Activated CD4-positive, CD25-positive, alpha-beta regulatory T cell treated with anti-CD3 and anti-CD28 coated beads, Interleukin-2, amount 50 U/mL, for 72 hours (primary cell): Measurements from ENCODE around the gene ZNF532.
"Not testable (repeated sequence)": the region's sequence is repeated elsewhere in the genome, so short reads cannot be mapped to it uniquely, and the experiment has no call there.

Experiments
- DNase-seq: peaks from one replicate; pipeline ENCODE4 v3.0.0; 2021

Gene ZNF532

GRCh38 chr18:58848685-58849084 lies 16.0 kb upstream of the ZNF532 start:
- DNase-seq: no peak

DNA sequence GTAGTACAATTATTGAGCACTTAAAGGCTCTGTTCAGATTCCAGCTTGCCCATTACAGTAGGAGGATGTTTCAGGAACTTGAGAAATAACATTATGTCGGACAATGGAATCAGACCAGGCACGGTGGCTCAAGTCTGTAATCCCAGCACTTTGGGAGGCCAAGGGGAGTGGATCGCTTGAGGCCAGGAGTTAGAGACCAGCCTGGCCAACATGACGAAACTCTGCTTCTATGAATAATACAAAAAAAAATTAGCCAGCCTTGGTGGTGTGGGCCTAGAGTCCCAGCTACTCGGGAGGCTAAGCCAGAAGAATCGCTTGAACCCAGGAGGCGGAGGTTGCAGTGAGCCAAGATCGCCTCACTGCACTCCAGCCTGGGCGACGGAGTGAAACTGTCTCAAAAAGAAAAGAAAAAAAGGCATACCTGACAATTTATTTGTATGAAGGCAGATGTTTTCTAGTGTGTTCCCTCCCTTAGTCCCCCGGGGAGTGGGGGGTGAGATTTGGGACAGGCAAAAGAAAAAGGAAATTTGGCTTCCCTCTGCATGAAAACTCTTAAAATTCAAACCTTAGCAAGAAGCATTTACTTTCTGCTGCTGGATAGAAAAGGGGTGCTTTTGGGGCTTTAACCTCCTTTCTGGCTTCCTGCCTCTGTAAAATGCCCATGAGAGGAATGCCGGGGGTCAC lies 13.7 kb upstream of the ZNF532 start:
- DNase-seq: no peak

DNA sequence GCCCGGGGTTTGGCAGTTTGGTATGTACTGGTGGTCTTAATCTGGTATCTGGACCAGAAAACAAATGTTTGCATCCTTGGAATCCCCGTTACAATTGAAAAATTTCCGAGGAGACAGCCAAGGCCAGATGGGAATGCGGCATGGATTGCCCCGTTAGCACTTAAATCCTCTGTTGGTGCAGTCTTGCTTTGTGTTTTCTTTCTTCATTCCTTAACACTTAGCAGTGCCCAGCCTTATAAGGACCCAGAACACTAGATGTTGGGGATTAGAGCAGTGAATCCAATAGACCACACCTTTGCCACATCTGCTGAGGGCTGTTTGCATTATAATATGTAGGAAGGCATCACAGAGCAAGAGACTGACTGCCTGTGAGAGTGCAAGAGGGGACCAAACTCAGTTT lies 12.8 kb upstream of the ZNF532 start:
- no peak for DNase-seq

DNA sequence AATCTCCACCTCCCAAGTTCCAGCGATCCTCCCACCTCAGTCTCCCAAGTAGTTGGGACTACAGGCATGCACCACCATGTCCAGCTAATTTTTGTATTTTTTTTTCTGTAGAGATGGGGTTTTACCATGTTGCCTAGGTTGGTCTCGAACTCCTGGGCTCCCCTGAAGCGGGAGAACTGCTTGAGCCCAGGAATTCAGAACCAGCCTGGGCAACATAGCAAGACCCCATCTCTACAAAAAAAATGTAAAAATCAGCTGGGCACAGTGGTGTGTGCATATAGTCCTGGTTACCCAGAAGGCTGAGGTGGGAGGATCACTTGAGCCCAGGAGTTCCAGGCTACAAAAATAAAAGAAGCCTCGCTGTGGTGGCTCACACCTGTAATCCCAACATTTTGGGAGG lies 12.0 kb upstream of the ZNF532 start:
- no peak for DNase-seq

- DNase-seq: no peak
Measured at GRCh38 chr18:58853561-58853960, 11.1 kb upstream of the ZNF532 start.

- not testable (repeated sequence) for DNase-seq
Measured at GRCh38 chr18:58855521-58855920, 9.2 kb upstream of the ZNF532 start.

DNA sequence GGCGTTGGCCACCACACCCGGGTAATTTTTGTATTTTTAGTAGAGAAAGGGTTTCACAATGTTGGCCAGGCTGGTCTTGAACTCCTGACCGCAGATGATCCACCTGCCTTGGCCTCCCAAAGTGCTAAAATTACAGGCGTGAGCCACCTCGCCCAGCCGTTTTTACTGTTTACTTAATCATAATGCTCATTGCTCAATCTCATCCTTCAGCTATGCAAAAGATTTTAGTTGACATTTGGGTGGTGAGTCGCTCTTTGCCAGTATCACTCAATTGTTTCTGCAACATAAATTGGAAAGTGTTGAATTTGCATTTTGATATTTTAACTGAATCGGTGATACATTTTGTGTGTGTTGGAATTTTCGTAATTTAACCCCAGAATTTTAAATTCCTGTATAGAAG lies 7.8 kb upstream of the ZNF532 start:
- no peak for DNase-seq

DNA sequence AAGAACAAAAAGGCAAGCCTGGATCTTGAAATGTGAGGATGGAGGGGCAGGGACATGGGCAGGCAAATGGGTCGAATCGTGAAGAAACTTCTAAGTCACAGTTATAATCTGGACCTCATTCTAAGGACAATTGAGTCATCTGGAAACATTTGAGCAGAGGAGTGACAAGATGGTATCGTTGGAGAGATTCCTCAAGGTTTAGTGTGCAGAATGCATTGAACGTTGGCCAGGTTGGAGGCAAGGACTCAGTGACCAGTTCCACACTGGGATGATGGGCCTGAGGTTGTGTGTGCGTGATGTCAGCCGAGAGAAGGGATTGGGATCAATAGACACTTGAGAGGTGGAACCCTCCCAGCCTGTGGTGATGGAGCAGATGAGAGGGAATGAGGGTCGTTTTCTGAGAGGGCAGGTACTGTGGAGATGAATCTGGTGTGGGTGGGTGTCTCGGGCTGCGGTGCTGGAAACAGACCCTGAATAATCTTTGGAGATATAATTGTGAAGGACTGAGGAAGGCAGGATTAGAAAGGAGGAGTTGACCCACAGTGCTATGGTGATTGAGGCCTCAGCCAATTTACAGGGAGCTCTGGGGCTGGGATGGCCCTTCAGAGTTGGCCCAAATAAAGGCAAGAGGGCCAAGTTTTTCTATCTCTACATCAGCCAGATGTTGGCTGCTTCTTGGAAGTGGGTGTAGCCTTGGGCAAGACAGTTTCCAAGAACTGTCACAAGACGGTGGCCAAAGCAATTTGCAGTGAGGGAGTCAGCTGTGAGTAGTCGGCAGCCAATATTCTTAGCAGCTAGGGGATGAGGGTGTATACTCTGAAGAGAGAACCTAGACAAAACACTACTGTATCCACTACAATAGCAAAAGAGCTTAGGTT lies 5.8 kb upstream of the ZNF532 start:
- no peak for DNase-seq

- DNase-seq: no peak
Measured at GRCh38 chr18:58859907-58860306, 4.8 kb upstream of the ZNF532 start.

- DNase-seq: no peak
Measured at GRCh38 chr18:58860747-58861231, 3.9 kb upstream of the ZNF532 start.

DNA sequence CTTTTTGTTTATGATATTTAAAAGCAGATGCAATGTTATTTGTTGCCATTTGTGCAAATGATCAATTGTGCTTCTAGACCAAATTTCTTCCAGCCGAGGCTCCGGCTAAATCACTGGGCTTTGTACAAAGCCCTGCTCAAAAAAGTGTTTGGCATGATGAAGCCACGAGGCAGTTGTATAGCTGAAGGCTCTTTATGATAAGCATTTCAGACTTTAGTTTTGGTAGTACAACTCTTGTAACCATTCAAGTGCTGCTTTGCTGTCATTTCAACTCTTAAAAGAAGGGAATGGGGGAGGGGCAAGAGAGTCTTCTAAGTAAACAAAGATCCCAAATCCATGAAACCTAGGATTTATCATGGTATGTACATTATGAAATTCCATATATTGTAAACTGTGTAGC lies 3.3 kb upstream of the ZNF532 start:
- no peak for DNase-seq

- DNase-seq: no peak
Measured at GRCh38 chr18:58861861-58862301, 2.8 kb upstream of the ZNF532 start.

- DNase-seq: no peak
Measured at GRCh38 chr18:58862356-58862755, 2.3 kb upstream of the ZNF532 start.

- DNase-seq: peak; percentile 40
Measured at GRCh38 chr18:58862851-58863538, 1.7 kb upstream of the ZNF532 start.

DNA sequence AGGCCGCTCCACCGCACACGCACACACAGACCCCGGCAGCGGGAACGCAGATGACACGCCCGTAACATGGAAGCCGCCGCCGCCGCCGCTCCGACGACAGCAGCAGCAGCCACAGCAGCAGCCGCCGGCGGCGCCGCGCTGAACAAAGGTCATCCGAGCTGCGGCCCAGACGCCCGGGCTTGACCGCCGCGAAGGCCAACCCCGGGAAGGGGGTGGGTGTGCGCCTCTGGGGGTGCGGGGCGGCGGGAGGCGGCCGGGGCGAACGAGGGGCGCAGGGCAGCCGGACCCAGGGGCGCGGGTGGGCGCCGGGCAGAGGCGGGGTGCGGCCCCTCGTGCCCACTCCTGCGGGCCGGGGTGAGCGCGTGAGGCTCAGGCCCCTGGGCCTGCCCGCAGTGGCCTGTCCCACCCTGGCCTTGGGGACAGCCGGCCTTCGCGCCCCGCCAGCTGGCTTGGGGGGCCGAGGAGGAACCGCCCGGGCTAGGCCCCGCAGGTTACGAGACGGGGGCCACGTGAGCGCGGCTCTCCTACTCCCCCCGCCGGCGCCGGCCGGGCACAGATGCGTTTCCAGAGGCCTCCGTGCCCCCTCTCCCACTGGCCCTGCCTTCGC lies 1.0 kb upstream of the ZNF532 start:
- peak; percentile 45 for DNase-seq

GRCh38 chr18:58865033-58865590 lies 435 bp downstream of the ZNF532 start:
- no peak for DNase-seq

DNA sequence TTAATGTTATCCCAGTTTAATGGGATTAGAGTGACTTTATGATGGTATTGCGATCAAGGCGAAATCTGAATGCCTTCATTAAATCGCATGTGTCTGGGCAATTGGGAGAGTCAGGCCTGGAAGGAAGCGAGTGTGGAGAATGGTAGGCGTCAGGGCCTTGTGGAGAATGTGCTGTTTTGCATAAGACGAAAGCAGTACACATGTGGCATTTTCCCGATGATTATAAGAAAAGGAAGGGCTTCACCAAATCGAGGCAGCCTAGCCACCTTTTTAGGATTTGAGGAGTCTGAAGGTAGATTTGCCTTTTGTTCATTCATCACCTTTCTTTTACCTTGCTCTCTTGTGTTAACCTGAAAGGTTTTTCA lies 1.0 kb downstream of the ZNF532 start:
- DNase-seq: no peak

DNA sequence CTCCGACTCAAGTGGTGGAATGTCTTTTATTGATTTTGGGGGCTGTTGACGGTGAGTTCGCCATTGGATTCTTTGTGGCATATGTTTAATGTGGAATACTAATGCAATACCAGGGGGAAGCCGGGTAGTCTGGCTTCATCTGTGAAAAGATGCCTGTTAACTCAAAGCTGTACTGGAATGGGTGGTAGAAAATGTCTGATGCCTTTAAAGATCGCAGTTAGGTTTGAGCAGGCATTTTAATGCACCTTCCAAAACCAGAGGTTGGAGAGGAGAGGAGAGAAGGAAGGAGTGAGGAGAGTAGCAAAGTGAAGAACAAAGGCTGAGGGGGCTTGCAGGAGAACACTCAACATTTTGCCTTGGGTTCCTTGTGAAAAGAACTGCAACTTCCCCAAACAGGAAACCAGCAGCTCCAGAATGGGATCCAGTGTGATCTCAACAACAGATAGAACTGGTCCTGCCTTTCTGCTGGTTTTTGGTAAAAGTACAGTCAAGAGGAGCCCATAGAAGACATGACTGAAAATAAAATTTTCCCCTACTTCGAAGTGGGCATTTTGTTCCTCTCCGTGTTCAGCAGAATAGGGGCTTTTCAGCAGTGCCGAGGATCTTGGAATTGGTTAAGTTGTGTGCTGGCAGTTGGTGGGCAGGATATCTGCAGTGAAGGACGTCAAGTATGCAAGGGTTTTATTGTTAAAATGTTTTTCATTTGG lies 1.5 kb downstream of the ZNF532 start:
- no peak for DNase-seq

- no peak for DNase-seq
Measured at GRCh38 chr18:58866773-58867150, 2.1 kb downstream of the ZNF532 start.

DNA sequence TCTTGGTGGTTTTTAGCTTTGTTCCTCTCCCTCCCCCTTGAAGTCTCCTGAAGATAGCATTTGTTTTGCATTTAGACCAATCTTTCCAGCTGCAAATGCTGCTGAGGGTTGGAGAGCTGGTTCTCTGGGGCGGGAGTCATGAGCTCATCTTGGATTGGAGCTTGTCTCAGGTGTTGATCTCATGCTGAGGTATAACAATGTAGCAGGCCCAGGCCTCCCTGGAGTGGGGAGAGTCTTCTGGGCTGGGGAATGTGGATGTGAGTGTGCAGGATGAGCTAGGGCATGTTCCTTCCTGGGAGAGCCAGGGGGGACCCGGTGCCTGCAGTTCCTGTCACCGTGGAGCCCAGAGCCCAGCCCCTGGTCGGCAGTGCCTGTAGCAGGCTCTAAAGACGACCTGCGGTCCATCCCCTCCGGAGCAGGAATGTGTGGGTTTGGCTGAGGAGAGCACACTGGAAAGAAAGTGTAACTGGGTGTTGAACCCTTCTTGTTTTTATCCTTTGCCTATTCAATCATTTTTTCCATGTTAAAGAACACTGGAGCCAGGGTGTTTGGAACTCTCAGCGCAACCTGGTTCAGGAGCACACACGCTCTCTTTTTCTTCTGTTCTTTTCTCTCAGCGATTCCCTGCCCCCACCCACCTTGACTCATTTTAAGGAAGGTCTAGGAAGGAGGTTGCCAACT lies 2.7 kb downstream of the ZNF532 start:
- DNase-seq: no peak

- no peak for DNase-seq
Measured at GRCh38 chr18:58868440-58868839, 3.8 kb downstream of the ZNF532 start.

GRCh38 chr18:58870130-58870529 lies 5.5 kb downstream of the ZNF532 start:
- no peak for DNase-seq
